Upper lobe of left lung (tissue), 4 donors: Measurements from ENCODE around the gene SMAD6.

Source experiments
- CTCF ChIP-seq, 6 experiments: fragments of 450-650 bp in 4 of 6; fragments of 200-600 bp in 2 of 6; sonication (generic) in 2 of 6; IDR thresholded peaks; one replicate each; pipeline ENCODE4 v1.5.1; 2016 to 2019; ENCODE audit warnings: antibody characterized with exemption in 6 of 6
- EP300 ChIP-seq, 4 donors: sonication (generic); formaldehyde crosslinking; IDR thresholded peaks; one replicate each; pipeline ENCODE4 v1.5.1; 2017; ENCODE audit warnings: antibody characterized with exemption in 4 of 4, control low read depth in 2 of 4
- POLR2A ChIP-seq, 4 donors: fragments of 450-650 bp; IDR thresholded peaks; one replicate each; pipeline ENCODE4 v1.5.1; 2016 to 2017; ENCODE audit warnings: antibody characterized with exemption in 4 of 4, mild to moderate bottlenecking in 2 of 4
- POLR2AphosphoS5 ChIP-seq, 2 donors: sonication (generic); formaldehyde crosslinking; IDR thresholded peaks; one replicate each; pipeline ENCODE4 v1.5.1; 2017; ENCODE audit warnings: antibody characterized with exemption in 2 of 2

- TF ChIP-seq CTCF (IDR thresholded peaks at IDR 0.05) (no peak), POLR2A (IDR thresholded peaks at IDR 0.05) (no peak), POLR2AphosphoS5 (IDR thresholded peaks at IDR 0.05) (no peak), EP300 (IDR thresholded peaks at IDR 0.05) (no peak)
Measured at GRCh38 chr15:66719471-66719870, 17.4 kb downstream of the SMAD6 start.
